Measurements from ENCODE around the gene PCDHA7.
"Not testable (repeated sequence)": the region's sequence is repeated elsewhere in the genome, so short reads cannot be mapped to it uniquely, and the experiment has no call there.

The PCDHA7 gene, protein sequence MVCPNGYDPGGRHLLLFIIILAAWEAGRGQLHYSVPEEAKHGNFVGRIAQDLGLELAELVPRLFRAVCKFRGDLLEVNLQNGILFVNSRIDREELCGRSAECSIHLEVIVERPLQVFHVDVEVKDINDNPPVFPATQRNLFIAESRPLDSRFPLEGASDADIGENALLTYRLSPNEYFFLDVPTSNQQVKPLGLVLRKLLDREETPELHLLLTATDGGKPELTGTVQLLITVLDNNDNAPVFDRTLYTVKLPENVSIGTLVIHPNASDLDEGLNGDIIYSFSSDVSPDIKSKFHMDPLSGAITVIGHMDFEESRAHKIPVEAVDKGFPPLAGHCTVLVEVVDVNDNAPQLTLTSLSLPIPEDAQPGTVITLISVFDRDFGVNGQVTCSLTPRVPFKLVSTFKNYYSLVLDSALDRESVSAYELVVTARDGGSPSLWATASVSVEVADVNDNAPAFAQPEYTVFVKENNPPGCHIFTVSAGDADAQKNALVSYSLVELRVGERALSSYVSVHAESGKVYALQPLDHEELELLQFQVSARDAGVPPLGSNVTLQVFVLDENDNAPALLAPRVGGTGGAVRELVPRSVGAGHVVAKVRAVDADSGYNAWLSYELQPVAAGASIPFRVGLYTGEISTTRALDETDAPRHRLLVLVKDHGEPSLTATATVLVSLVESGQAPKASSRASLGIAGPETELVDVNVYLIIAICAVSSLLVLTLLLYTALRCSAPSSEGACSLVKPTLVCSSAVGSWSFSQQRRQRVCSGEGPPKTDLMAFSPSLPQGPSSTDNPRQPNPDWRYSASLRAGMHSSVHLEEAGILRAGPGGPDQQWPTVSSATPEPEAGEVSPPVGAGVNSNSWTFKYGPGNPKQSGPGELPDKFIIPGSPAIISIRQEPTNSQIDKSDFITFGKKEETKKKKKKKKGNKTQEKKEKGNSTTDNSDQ

DNA sequence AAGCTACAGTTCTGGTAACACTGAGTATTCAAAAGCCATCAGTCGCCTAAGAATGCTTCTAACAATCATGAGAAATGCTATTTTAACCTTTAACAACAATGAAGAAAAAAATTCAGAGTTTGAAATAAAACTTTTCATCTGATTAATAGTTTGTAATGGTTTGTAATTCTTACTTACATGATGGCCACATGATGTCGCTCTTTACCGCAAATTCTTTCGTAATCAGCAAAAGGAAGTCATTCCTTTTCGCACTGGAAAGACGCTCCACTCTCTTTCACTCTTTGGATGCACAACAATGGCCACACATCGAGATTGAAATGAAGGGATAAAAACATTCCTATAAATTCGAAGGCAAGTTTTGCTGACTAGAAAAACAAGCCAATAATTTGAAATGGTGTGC lies at the start of gene PCDHA7:
PCDHA7 (plus strand) TSS at position 277 of the 400 bp plus-strand sequence; CDS start at position 392, 115 bp downstream.
- DNase-seq: no peak
- in situ Hi-C loops (cut with MboI; ENCODE audit: low pct_unique_long_range_greater_than_20kb, low sequenced_read_pairs): no loop called here

DNA sequence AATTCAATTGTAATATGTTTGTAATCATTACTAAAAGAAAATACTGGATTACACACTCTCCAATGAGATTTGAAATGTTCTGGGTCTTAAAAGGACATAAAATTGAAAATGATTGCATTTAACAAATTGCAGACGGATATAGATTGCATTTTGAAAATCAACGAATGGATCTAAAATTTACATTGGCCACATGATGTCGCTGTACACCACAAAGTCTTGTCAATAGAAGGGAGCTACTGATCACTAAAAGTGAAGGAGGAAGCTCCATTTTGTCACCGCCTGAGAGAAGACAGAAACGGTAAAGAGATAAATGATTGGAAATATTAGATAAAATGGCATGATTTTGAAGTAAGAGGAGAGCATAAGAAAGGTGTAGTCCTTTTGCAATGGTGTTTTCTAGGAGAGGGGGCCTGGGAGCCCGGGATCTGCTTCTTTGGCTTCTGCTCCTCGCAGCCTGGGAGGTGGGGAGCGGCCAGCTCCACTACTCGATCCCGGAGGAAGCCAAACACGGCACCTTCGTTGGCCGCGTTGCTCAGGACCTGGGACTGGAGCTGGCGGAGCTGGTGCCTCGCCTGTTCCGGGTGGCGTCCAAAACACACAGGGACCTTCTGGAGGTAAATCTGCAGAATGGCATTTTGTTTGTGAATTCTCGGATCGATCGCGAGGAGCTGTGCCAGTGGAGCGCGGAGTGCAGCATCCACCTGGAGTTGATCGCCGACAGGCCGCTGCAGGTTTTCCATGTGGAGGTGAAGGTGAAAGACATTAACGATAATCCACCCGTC lies 48.0 kb upstream of the PCDHA7 start, which contains the start of gene PCDHA1:
PCDHA1 (plus strand) TSS at position 236 of the 782 bp plus-strand sequence.
- in situ Hi-C loops (cut with MboI; ENCODE audit: low pct_unique_long_range_greater_than_20kb, low sequenced_read_pairs): no loop called here
- peak; percentile 47 for DNase-seq

DNA sequence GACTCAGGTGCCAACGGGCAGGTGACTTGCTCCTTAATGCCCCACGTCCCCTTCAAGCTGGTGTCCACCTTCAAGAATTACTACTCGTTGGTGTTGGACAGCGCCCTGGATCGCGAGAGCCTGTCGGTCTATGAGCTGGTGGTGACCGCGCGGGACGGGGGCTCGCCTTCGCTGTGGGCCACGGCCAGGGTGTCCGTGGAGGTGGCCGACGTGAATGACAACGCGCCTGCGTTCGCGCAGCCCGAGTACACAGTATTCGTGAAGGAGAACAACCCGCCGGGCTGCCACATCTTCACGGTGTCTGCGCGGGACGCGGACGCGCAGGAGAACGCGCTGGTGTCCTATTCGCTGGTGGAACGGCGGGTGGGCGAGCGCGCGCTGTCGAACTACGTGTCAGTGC lies 46.6 kb upstream of the PCDHA7 start:
- in situ Hi-C loops (cut with MboI; ENCODE audit: low pct_unique_long_range_greater_than_20kb, low sequenced_read_pairs): not testable (repeated sequence)

DNA sequence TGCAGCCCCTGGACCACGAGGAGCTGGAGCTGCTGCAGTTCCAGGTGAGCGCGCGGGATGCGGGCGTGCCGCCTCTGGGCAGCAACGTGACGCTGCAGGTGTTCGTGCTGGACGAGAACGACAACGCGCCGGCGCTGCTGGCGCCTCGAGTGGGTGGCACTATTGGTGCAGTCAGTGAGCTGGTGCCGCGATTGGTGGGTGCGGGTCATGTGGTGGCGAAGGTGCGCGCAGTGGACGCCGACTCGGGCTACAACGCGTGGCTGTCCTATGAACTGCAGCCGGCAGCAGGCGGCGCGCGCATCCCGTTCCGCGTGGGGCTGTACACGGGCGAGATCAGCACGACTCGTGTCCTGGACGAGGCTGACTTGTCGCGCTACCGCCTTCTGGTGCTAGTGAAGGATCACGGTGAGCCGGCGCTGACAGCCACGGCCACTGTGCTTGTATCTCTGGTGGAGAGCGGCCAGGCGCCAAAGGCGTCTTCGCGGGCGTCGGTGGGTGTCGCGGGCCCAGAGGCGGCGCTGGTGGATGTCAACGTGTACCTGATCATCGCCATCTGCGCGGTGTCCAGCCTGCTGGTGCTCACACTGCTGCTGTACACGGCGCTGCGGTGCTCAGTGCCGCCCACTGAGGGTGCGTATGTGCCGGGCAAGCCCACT lies 46.1 kb upstream of the PCDHA7 start:
- in situ Hi-C loops (cut with MboI; ENCODE audit: low pct_unique_long_range_greater_than_20kb, low sequenced_read_pairs); DNase-seq: not testable (repeated sequence)

More for the DNA sequence above, 46.6 kb upstream of the PCDHA7 start:
- DNase-seq: not testable (repeated sequence)

DNA sequence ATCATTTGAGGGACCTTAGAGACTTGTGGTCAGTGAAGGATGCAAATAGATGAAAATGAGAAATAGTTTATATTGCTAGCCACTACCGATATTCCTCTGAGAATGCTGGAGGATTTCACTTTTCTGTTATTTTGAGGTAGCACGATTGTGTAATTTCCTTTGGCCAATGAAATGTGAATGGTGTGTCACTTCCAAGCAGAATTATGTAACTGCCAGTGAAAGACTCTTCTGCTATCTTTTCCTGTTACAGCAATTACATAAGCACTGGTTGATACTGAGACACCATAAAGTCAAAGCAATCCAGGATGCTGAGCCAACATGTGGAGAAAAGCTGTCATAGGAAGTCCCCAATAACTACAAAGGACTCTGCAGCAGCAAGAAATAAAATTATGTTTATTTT lies 43.0 kb upstream of the PCDHA7 start:
- in situ Hi-C loops (cut with MboI; ENCODE audit: low pct_unique_long_range_greater_than_20kb, low sequenced_read_pairs): no loop called here
- DNase-seq: no peak

DNA sequence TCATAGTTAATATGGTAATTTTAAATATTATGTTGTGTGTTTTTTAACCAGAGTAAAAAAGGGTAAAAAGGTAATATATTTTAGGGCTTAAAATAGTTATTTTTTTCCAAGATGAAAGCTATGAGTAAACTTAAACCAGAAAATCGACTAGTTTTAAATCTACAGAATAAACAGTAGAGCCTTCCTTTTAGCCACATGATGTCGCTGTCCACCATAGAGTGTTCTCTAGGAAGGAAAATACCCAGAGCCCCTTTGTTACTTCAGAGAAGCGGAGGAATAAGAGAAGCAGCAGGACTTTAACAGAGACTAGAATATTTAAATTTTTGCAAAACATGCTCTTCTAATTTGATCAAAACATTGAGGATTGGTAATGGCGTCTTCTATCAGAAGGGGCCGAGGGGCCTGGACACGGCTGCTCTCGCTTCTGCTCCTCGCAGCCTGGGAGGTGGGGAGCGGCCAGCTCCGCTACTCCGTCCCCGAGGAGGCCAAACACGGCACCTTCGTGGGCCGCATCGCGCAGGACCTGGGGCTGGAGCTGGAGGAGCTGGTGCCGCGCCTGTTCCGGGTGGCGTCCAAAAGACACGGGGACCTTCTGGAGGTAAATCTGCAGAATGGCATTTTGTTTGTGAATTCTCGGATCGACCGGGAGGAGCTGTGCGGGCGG lies 39.3 kb upstream of the PCDHA7 start, which contains the start of gene PCDHA2:
PCDHA2 (plus strand) TSS at position 258 of the 664 bp plus-strand sequence.
- in situ Hi-C loops (cut with MboI; ENCODE audit: low pct_unique_long_range_greater_than_20kb, low sequenced_read_pairs): no loop called here
- peak; percentile 6 for DNase-seq

DNA sequence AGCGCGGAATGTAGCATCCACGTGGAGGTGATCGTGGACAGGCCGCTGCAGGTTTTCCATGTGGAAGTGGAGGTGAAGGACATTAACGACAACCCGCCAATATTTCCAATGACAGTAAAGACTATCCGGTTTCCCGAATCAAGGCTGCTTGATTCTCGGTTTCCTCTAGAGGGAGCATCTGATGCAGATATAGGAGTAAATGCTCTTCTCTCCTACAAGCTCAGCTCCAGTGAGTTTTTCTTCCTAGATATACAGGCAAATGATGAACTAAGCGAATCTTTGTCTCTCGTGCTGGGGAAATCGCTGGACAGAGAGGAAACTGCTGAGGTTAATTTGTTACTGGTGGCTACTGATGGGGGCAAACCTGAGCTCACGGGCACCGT lies 38.8 kb upstream of the PCDHA7 start:
- DNase-seq: peak; percentile 23
- in situ Hi-C loops (cut with MboI; ENCODE audit: low pct_unique_long_range_greater_than_20kb, low sequenced_read_pairs): no loop called here

DNA sequence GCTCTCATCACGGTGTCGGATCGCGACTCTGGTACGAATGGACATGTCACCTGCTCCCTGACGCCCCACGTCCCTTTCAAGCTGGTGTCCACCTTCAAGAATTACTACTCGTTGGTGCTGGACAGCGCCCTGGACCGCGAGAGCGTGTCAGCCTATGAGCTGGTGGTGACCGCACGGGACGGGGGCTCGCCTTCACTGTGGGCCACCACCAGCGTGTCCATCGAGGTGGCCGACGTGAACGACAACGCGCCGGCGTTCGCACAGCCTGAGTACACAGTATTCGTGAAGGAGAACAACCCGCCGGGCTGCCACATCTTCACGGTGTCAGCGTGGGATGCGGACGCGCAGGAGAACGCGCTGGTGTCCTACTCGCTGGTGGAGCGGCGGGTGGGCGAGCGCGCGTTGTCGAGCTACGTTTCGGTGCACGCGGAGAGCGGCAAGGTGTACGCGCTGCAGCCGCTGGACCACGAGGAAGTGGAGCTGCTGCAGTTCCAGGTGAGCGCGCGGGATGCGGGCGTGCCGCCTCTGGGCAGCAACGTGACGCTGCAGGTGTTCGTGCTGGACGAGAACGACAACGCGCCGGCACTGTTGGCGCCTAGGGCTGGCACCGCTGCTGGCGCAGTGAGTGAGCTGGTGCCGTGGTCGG lies 37.9 kb upstream of the PCDHA7 start:
- in situ Hi-C loops (cut with MboI; ENCODE audit: low pct_unique_long_range_greater_than_20kb, low sequenced_read_pairs); DNase-seq: not testable (repeated sequence)

DNA sequence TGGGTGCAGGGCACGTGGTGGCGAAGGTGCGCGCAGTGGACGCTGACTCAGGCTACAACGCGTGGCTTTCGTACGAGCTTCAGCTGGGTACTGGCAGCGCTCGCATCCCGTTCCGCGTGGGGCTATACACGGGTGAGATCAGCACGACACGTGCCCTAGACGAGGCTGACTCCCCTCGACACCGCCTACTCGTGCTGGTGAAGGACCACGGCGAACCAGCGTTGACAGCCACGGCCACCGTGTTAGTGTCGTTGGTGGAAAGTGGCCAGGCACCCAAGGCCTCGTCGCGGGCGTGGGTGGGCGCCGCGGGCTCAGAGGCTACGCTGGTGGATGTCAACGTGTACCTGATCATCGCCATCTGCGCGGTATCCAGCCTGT lies 37.4 kb upstream of the PCDHA7 start:
- DNase-seq: no peak
- in situ Hi-C loops (cut with MboI; ENCODE audit: low pct_unique_long_range_greater_than_20kb, low sequenced_read_pairs): no loop called here

DNA sequence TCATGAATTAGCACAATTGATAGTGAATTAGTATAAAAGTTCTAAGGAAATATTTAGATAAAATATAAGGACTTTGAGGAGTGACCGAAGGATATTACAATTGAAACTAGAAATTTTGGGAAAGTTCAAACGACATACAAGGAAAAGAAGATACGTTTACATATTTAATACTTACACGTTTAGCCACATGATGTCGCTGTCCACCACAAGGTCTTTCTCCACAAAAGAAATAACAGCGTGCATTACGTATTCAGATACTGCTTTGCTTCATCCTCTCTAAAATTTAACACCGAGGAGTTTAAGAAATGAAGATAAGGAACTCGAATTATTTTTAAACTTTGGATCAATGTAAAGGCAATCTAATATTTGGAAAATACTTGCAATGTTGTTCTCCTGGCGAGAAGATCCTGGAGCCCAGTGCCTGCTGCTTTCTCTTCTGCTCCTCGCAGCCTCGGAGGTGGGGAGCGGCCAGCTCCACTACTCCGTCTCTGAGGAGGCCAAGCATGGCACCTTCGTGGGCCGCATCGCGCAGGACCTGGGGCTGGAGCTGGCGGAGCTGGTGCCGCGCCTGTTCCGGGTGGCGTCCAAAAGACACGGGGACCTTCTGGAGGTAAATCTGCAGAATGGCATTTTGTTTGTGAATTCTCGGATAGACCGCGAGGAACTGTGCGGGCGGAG lies 33.1 kb upstream of the PCDHA7 start, which contains the start of gene PCDHA3:
PCDHA3 (plus strand) TSS at position 242 of the 678 bp plus-strand sequence.
- in situ Hi-C loops (cut with MboI; ENCODE audit: low pct_unique_long_range_greater_than_20kb, low sequenced_read_pairs): no loop called here
- peak; percentile 75 for DNase-seq

DNA sequence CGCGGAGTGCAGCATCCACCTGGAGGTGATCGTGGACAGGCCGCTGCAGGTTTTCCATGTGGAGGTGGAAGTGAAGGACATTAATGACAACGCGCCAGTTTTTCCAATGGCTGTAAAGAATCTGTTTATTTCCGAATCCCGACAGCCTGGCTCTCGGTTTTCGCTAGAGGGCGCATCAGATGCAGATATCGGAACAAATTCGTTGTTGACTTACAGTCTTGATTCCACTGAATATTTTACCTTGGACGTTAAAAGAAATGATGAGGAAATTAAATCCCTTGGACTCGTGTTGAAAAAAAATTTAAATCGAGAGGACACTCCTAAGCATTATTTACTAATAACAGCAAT lies 32.6 kb upstream of the PCDHA7 start:
- DNase-seq: peak; percentile 65
- in situ Hi-C loops (cut with MboI; ENCODE audit: low pct_unique_long_range_greater_than_20kb, low sequenced_read_pairs): no loop called here

DNA sequence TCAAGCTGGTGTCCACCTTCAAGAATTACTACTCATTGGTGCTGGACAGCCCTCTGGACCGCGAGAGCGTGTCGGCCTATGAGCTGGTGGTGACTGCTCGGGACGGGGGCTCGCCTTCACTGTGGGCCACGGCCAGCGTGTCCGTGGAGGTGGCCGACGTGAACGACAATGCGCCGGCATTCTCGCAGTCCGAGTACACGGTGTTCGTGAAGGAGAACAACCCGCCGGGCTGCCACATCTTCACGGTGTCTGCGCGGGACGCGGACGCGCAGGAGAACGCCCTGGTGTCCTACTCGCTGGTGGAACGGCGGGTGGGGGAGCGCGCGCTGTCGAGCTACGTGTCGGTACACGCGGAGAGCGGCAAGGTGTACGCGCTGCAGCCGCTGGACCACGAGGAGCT lies 31.7 kb upstream of the PCDHA7 start:
- in situ Hi-C loops (cut with MboI; ENCODE audit: low pct_unique_long_range_greater_than_20kb, low sequenced_read_pairs); DNase-seq: not testable (repeated sequence)

DNA sequence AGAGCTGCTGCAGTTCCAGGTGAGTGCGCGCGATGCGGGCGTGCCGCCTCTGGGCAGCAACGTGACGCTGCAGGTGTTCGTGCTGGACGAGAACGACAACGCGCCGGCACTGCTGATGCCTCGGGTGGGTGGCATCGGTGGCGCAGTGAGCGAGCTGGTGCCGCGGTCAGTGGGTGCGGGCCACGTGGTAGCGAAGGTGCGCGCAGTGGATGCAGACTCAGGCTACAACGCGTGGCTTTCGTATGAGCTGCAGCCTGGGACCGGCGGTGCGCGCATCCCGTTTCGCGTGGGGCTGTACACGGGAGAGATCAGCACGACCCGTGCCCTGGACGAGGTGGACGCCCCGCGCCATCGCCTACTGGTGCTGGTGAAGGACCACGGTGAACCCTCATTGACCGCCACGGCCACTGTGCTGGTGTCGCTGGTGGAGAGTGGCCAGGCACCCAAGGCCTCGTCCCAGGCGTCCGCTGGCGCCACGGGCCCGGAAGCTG lies 31.2 kb upstream of the PCDHA7 start:
- in situ Hi-C loops (cut with MboI; ENCODE audit: low pct_unique_long_range_greater_than_20kb, low sequenced_read_pairs): no loop called here

DNA sequence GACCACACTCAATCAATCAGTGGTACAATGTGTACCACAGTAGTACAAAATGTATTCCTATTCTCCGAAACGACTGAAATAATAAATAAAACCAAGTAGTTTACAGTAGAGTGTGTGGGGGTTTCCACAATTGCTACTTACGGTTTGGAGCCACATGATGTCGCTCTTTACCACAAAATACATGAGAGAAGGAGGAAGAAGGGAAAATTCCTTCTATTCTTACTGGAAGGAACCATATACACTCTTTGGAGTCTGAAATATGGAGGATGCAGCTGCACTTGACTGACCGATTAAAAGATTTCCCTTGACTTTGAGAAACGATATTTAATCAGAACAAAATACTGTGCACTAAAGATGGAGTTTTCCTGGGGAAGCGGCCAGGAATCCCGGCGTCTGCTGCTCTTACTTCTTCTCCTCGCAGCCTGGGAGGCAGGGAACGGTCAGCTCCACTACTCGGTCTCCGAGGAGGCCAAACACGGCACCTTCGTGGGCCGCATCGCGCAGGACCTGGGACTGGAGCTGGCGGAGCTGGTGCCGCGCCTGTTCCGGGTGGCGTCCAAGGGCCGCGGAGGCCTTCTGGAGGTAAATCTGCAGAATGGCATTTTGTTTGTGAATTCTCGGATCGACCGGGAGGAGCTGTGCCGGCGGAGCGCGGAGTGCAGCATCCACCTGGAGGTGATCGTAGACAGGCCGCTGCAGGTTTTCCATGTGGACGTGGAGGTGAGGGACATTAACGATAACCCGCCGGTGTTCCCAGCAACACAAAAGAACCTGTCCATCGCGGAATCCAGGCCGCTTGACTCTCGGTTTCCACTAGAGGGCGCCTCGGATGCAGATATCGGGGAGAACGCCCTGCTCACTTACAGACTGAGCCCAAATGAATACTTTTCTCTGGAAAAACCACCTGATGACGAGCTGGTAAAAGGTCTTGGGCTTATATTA lies 27.0 kb upstream of the PCDHA7 start, which contains the start of gene PCDHA4:
PCDHA4 (plus strand) TSS at position 235 of the 942 bp plus-strand sequence.
- peak; percentile 3 for DNase-seq
- in situ Hi-C loops (cut with MboI; ENCODE audit: low pct_unique_long_range_greater_than_20kb, low sequenced_read_pairs): no loop called here

More for the DNA sequence above, 31.2 kb upstream of the PCDHA7 start:
- DNase-seq: no peak

DNA sequence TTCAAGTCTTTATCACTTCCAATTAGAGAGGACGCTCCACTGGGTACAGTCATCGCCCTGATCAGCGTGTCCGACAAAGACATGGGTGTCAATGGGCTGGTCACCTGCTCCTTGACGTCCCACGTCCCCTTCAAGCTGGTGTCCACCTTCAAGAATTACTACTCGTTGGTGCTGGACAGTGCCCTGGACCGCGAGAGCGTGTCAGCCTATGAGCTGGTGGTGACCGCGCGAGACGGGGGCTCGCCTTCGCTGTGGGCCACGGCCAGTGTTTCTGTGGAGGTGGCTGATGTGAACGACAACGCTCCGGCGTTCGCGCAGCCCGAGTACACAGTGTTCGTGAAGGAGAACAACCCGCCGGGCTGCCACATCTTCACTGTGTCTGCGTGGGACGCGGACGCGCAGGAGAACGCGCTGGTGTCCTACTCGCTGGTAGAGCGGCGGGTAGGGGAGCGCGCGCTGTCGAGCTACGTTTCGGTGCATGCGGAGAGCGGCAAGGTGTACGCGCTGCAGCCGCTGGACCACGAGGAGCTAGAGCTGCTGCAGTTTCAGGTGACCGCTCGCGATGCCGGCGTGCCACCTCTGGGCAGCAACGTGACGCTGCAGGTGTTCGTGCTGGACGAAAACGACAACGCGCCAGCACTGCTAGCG lies 25.7 kb upstream of the PCDHA7 start:
- in situ Hi-C loops (cut with MboI; ENCODE audit: low pct_unique_long_range_greater_than_20kb, low sequenced_read_pairs); DNase-seq: not testable (repeated sequence)
